EH (cell line): ENCODE data around the gene TATDN2.
"Not testable (repeated sequence)": the region's sequence is repeated elsewhere in the genome, so short reads cannot be mapped to it uniquely, and the experiment has no call there.

Experiments
- DNase-seq: peaks from one replicate; pipeline ENCODE4 v3.0.0-alpha.2; 2015; ENCODE audit warnings: low read depth

TATDN2 gene

GRCh38 chr3:10234526-10235230 lies 13.6 kb upstream of the TATDN2 start:
- DNase-seq = peak; percentile 13

- DNase-seq = no peak
These were observed 12.7 kb upstream of the TATDN2 start for GRCh38 chr3:10235551-10235950.

- no peak for DNase-seq
These were observed 9.7 kb upstream of the TATDN2 start for GRCh38 chr3:10238345-10239183.

- no peak for DNase-seq
These were observed 7.5 kb upstream of the TATDN2 start for GRCh38 chr3:10240799-10241198.

GRCh38 chr3:10242182-10243065 lies 5.8 kb upstream of the TATDN2 start:
- peak; percentile 86 for DNase-seq

GRCh38 chr3:10244009-10244408 lies 4.2 kb upstream of the TATDN2 start:
- DNase-seq = no peak

GRCh38 chr3:10245081-10245712 lies 3.1 kb upstream of the TATDN2 start:
- no peak for DNase-seq

GRCh38 chr3:10247679-10248183 lies 528 bp upstream of the TATDN2 start:
- no peak for DNase-seq

- peak; percentile 38 for DNase-seq
These were observed 907 bp downstream of the TATDN2 start for GRCh38 chr3:10248984-10249748.

- DNase-seq = peak; percentile 36
These were observed 1.6 kb downstream of the TATDN2 start for GRCh38 chr3:10249833-10250232.

- no peak for DNase-seq
These were observed 2.7 kb downstream of the TATDN2 start for GRCh38 chr3:10251006-10251405.

GRCh38 chr3:10253731-10254130 lies 5.5 kb downstream of the TATDN2 start:
- DNase-seq = no peak

- DNase-seq = no peak
These were observed 7.6 kb downstream of the TATDN2 start for GRCh38 chr3:10255835-10256234.

GRCh38 chr3:10259036-10259435 lies 10.8 kb downstream of the TATDN2 start:
- DNase-seq = no peak

- no peak for DNase-seq
These were observed 11.5 kb downstream of the TATDN2 start for GRCh38 chr3:10259798-10260197.

GRCh38 chr3:10260211-10260701 lies 12.0 kb downstream of the TATDN2 start:
- no peak for DNase-seq

GRCh38 chr3:10262027-10262426 lies 13.8 kb downstream of the TATDN2 start:
- DNase-seq = no peak

- DNase-seq = peak; percentile 55
These were observed 15.5 kb downstream of the TATDN2 start for GRCh38 chr3:10263646-10264363.

GRCh38 chr3:10265833-10266232 lies 17.6 kb downstream of the TATDN2 start:
- no peak for DNase-seq

- not testable (repeated sequence) for DNase-seq
These were observed 18.7 kb downstream of the TATDN2 start for GRCh38 chr3:10266936-10267335.
